ENCODE measurements around the gene CRTC1. TPM values are rescaled to one million over a fixed set of nuclear protein-coding genes. Genes with fewer than 3 reads are reported as not detected.

The CRTC1 gene
- total and polyA plus RNA-seq, 2 of the 13 experiments (the other 11 are each of a cell fraction or from before 2014, with no cell fraction given): 2.0 to 2.7 TPM

- no peak for TF ChIP-seq ZFP91 (CRISPR knock-in tag; IDR thresholded peaks at IDR 0.05; ENCODE audit: borderline replicate concordance)
- TF ChIP-seq HDAC2 (CRISPR knock-in tag; IDR thresholded peaks at IDR 0.05): no peak
- TF ChIP-seq ZNF564 (CRISPR knock-in tag; IDR thresholded peaks at IDR 0.05): no peak
- TF ChIP-seq XRCC5 (optimal IDR thresholded peaks at IDR 0.05; ENCODE audit: low read length): no peak
- TF ChIP-seq PRDM4 (CRISPR knock-in tag; IDR thresholded peaks at IDR 0.05; ENCODE audit: borderline replicate concordance): no peak
- TF ChIP-seq GATA4 (IDR thresholded peaks at IDR 0.05; ENCODE audit: borderline replicate concordance, low read depth): no peak
- no peak for TF ChIP-seq ZNF441 (CRISPR knock-in tag; IDR thresholded peaks at IDR 0.05; ENCODE audit: borderline replicate concordance)
- TF ChIP-seq HNRNPH1 (optimal IDR thresholded peaks at IDR 0.05; ENCODE audit: low read depth, low read length): no peak
- no peak for TF ChIP-seq ARID5B (CRISPR knock-in tag; IDR thresholded peaks at IDR 0.05)
- no peak for TF ChIP-seq PBX2 (CRISPR knock-in tag; IDR thresholded peaks at IDR 0.05)
Observed at GRCh38 chr19:18669524-18669817, 14.0 kb upstream of the CRTC1 start (continued).

Data from HepG2 (cell line).